BE2C (cell line): ENCODE results near the gene EYA3.

Source experiments
- DNase-seq: peaks from one replicate; pipeline ENCODE4 v3.0.0-alpha.2; 2020
- H3K27me3 ChIP-seq: fragments of 250-450 bp; sonication (Bioruptor Pico); 2 replicates; pipeline ENCODE4 v1.5.1; 2020; ENCODE audit warnings: mild to moderate bottlenecking
- H3K36me3 ChIP-seq: fragments of 250-450 bp; sonication (Bioruptor Pico); 2 replicates; pipeline ENCODE4 v1.5.1; 2020; ENCODE audit warnings: mild to moderate bottlenecking
- H3K4me1 ChIP-seq: fragments of 250-450 bp; sonication (Bioruptor Pico); 2 replicates; pipeline ENCODE4 v1.5.1; 2020
- H3K4me3 ChIP-seq: 2 replicates; pipeline ENCODE4 v1.5.1; 2011; ENCODE audit warnings: low read depth, low read length
- H3K9me3 ChIP-seq: fragments of 250-450 bp; sonication (Bioruptor Pico); 2 replicates; pipeline ENCODE4 v1.5.1; 2020
- TF ChIP-seq, protein P1 (sequence below): IDR thresholded peaks from 2 replicates; pipeline ENCODE4 v1.5.1; 2012; ENCODE audit warnings: mild to moderate bottlenecking, low read depth, low read length

EYA3 gene

DNA sequence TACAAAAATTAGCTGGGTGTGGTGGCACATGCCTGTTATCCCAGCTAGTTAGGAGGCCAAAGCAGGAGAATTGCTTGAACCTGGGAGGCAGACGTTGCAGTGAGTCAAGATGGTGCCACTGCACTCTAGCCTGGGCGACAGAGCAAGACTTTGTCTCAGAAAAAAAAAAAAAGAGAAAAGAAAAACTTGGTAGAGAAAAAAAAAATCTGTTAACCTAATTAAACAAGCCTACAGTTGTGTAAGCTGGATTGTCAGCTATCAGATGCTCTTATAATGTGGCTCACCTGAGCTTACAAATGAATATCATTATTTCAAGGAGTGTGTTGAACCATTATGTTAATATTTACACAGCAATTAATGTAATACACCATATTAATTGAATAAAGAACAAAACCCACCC lies 26.4 kb upstream of the EYA3 start:
- Histone ChIP-seq H3K4me3 (no peak overlapping the region), H3K4me1 (no peaks in the 10 kb centered on the region), H3K36me3 (no peaks in the 10 kb centered on the region), H3K9me3 (no peaks in the 10 kb centered on the region), H3K27me3 (no peaks in the 10 kb centered on the region)
- TF ChIP-seq, protein P1, sequence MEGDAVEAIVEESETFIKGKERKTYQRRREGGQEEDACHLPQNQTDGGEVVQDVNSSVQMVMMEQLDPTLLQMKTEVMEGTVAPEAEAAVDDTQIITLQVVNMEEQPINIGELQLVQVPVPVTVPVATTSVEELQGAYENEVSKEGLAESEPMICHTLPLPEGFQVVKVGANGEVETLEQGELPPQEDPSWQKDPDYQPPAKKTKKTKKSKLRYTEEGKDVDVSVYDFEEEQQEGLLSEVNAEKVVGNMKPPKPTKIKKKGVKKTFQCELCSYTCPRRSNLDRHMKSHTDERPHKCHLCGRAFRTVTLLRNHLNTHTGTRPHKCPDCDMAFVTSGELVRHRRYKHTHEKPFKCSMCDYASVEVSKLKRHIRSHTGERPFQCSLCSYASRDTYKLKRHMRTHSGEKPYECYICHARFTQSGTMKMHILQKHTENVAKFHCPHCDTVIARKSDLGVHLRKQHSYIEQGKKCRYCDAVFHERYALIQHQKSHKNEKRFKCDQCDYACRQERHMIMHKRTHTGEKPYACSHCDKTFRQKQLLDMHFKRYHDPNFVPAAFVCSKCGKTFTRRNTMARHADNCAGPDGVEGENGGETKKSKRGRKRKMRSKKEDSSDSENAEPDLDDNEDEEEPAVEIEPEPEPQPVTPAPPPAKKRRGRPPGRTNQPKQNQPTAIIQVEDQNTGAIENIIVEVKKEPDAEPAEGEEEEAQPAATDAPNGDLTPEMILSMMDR = no peak
- no peak for DNase-seq

DNA sequence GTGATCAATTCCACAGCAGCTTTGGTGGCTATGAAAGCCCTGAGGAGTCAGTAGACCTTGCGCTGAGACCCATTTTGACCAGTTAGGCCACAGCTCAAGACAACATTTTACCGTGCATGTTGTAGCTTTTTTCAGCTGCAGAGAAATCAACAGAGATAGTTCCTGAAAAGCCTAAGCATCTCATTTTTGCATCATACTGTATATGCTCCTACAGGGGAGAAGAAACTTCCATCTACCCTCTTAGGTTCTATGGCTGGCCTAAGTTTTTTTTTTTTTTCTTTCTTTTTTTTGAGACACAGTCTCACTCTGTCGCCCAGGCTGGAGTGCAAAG lies 24.8 kb upstream of the EYA3 start:
- Histone ChIP-seq H3K9me3 (no peaks in the 10 kb centered on the region), H3K36me3 (no peaks in the 10 kb centered on the region), H3K4me3 (no peak overlapping the region), H3K4me1 (no peaks in the 10 kb centered on the region), H3K27me3 (no peaks in the 10 kb centered on the region)
- DNase-seq = no peak
- TF ChIP-seq, protein P1 = no peak

DNA sequence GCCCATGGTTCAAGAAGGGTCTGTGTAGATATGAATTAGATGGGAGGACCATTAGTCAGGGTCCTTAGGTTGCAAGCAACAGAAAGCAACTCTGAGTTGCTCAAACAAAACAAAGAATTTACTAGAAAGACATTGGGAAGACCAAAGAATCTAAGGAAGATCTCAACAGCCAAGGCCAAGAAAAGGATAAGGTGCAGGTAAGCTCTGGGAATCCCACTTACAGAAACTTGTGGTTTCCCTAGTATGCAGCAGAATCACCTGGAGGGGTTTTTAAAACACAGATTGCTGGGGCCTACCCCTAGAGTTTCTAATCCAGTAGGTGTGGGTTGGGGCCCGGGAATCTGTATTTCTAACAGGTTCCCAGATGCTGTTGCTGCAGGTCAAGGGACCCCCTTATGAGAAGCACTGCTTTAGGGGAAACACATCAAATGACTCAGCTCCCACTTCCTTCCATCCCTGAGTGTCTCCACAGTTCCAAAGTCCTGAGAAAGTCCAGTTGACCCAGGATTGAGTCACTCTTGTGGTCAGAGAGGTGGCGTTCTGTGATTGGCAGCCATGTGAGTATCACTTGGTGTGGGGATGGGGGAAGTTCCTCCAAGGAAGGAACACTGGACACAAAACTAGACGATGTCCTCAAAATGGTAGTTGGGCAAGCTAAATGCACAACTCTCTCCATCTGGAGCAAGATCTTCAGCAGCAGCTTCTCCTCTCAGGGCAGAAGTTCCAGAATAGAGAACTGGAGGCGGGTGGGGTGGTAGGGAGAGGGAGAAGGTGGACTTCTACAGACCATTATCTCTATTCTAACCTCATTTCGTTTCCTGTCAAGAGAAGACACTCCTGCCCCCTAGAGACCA lies 24.2 kb upstream of the EYA3 start:
- DNase-seq = no peak
- H3K36me3 ChIP-seq = no peaks in the 10 kb centered on the region

DNA sequence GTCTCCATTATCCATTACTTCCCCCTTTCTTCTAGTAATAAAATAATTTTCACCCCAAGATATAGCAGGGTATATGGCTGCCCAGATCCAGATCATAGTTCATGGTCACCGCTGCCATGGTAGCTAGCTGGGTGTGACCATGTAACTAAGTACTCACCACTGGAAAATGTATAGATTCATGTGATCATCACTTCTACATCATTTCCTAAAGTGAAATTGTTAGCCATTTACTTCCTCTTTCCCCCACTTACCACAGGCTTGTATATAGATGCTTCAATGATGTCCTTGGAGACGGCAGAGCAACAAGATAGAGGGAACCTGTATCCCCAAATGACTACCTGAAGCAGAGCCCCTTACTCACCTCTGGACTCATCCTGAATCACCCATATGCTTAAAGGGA lies 22.7 kb upstream of the EYA3 start:
- Histone ChIP-seq H3K27me3 (no peaks in the 10 kb centered on the region), H3K9me3 (no peaks in the 10 kb centered on the region), H3K36me3 (no peaks in the 10 kb centered on the region), H3K4me1 (no peaks in the 10 kb centered on the region), H3K4me3 (no peak overlapping the region)
- TF ChIP-seq, protein P1 = no peak
- no peak for DNase-seq

More for the DNA sequence above, 24.2 kb upstream of the EYA3 start:
- Histone ChIP-seq H3K4me3 (no peak overlapping the region), H3K27me3 (no peaks in the 10 kb centered on the region), H3K4me1 (no peaks in the 10 kb centered on the region), H3K9me3 (no peaks in the 10 kb centered on the region)
- TF ChIP-seq, protein P1 = peak; percentile 31

DNA sequence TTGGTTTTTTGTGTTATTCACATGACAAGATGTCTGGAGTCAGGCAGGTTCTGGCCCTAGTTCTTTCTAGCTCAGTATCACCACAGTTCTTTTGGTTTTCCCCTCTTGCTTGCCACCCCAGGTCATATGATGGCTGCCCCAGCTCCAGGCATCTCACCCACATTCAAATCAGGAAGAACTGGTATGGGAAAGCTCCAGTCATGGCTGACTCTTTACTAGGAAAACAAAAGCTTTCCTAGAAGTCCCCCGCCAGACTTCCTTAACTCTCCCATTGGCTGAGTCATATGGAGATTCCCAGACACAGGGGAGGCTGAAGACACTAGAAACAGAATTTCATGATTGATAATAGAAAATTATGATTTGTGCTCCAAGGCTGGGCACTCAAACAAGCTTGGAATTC lies 22.1 kb upstream of the EYA3 start:
- TF ChIP-seq, protein P1 = no peak
- DNase-seq = no peak
- Histone ChIP-seq H3K4me1 (no peaks in the 10 kb centered on the region), H3K36me3 (no peaks in the 10 kb centered on the region), H3K9me3 (no peaks in the 10 kb centered on the region), H3K4me3 (no peak overlapping the region), H3K27me3 (no peaks in the 10 kb centered on the region)

DNA sequence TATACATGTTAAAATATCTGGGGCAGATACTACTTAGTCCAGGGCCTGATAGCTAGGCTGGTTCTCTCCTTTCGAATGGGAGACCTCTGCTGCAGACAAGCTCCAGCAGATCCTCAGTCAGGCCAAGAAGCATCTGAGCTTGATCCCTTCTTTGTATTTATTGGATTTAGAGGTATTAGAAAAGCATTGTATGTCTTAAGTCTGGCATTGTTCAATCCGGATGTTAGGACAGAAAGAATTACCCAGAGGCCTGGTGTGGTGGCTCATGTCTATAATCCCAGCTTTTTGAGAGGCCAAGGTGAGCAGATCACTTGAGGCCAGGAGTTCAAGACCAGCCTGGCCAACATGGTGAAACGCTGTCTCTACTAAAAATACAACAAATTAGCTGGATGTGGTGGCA lies 21.2 kb upstream of the EYA3 start:
- no peaks in the 10 kb centered on the region for H3K36me3 ChIP-seq
- H3K4me1 ChIP-seq = no peaks in the 10 kb centered on the region
- TF ChIP-seq, protein P1 = no peak
- no peaks in the 10 kb centered on the region for H3K27me3 ChIP-seq
- no peaks in the 10 kb centered on the region for H3K9me3 ChIP-seq
- H3K4me3 ChIP-seq = no peak overlapping the region
- no peak for DNase-seq
